ENCODE data around the gene CYFIP2.
"Not testable (repeated sequence)": the region's sequence is repeated elsewhere in the genome, so short reads cannot be mapped to it uniquely, and the experiment has no call there.

Gene CYFIP2

GRCh38 chr5:157236423-157236822, 29.5 kb upstream of the CYFIP2 start:
- CTCF ChIA-PET = interaction anchor here (0.6 to 1.7 kb wide), 3 partner anchors 17 to 1509 kb away, joined by 3 to 7 read pairs (median 3); no protein-coding TSS in a partner anchor
- Histone ChIP-seq H3K36me3 (ENCODE audit: control insufficient read depth in 2 of 2, insufficient read depth in 1 of 2, low read length in 2 of 2) (no peaks in the 10 kb centered on the region), H3K27ac (ENCODE audit: extremely low read depth, low read depth, low read length) (no peak overlapping the region), H3K9me3 (ENCODE audit: control insufficient read depth, insufficient read depth, low read depth, low read length) (no peaks in the 10 kb centered on the region), H3K4me1 (ENCODE audit: control insufficient read depth, insufficient read depth, low read length) (no peaks in the 10 kb centered on the region), H3K4me3 (ENCODE audit: low read depth, low read length) (no peak overlapping the region)
- TF ChIP-seq PRDM1 (tag by site-specific recombination; IDR thresholded peaks at IDR 0.05) = no peak
- TF ChIP-seq ZSCAN5A (tag by site-specific recombination; IDR thresholded peaks at IDR 0.05) = no peak
- TF ChIP-seq ZNF16 (tag by site-specific recombination; IDR thresholded peaks at IDR 0.05; ENCODE audit: low read depth) = no peak
- TF ChIP-seq ZEB2 (tag by site-specific recombination; IDR thresholded peaks at IDR 0.05) = no peak
- no peak for TF ChIP-seq ZNF791 (tag by site-specific recombination; IDR thresholded peaks at IDR 0.05)
- no peak for TF ChIP-seq ZFP3 (tag by site-specific recombination; IDR thresholded peaks at IDR 0.05; ENCODE audit: low read depth)
- no peak for TF ChIP-seq ZNF501 (tag by site-specific recombination; IDR thresholded peaks at IDR 0.05)
- no peak for TF ChIP-seq ZNF48 (tag by site-specific recombination; IDR thresholded peaks at IDR 0.05)
- POLR2A ChIA-PET = no interaction called here

GRCh38 chr5:157241483-157241882, 24.4 kb upstream of the CYFIP2 start:
- POLR2A ChIA-PET = no interaction called here
- CTCF ChIA-PET = no interaction called here
- H3K36me3 ChIP-seq (ENCODE audit: control insufficient read depth in 2 of 2, insufficient read depth in 1 of 2, low read length in 2 of 2) = no peaks in the 10 kb centered on the region
- H3K4me3 ChIP-seq (ENCODE audit: low read depth, low read length) = no peak overlapping the region
- no peaks in the 10 kb centered on the region for H3K9me3 ChIP-seq (ENCODE audit: control insufficient read depth, insufficient read depth, low read depth, low read length)
- TF ChIP-seq PRDM4 (tag by site-specific recombination; IDR thresholded peaks at IDR 0.05) = no peak
- no peak for TF ChIP-seq ZNF223 (tag by site-specific recombination; IDR thresholded peaks at IDR 0.05)
- TF ChIP-seq ZNF792 (tag by site-specific recombination; IDR thresholded peaks at IDR 0.05) = no peak
- no peak for TF ChIP-seq ZNF660 (tag by site-specific recombination; IDR thresholded peaks at IDR 0.05)
- TF ChIP-seq ZNF544 (tag by site-specific recombination; IDR thresholded peaks at IDR 0.05) = no peak
- TF ChIP-seq ZNF610 (tag by site-specific recombination; IDR thresholded peaks at IDR 0.05; ENCODE audit: borderline replicate concordance) = no peak
- TF ChIP-seq ZNF677 (tag by site-specific recombination; IDR thresholded peaks at IDR 0.05) = no peak
- TF ChIP-seq ZFP37 (tag by site-specific recombination; IDR thresholded peaks at IDR 0.05) = no peak
- no peak for TF ChIP-seq SP3 (tag by site-specific recombination; IDR thresholded peaks at IDR 0.05)
- no peak for TF ChIP-seq ZNF518A (tag by site-specific recombination; conservative IDR thresholded peaks at IDR 0.05; ENCODE audit: low read depth)
- no peak for TF ChIP-seq GLI2 (tag by site-specific recombination; IDR thresholded peaks at IDR 0.05; ENCODE audit: borderline replicate concordance, low read depth)
- TF ChIP-seq ZNF837 (tag by site-specific recombination; IDR thresholded peaks at IDR 0.05) = no peak
- no peak overlapping the region for H3K27ac ChIP-seq (ENCODE audit: extremely low read depth, low read depth, low read length)
- peaks cover 6% of the 10 kb centered on the region; the same call in 1 of the 2 replicates for H3K4me1 ChIP-seq (ENCODE audit: control insufficient read depth, insufficient read depth, low read length)

- CTCF ChIA-PET = interaction anchor here (2.6 kb wide), 1 partner anchor 9 kb away, joined by 20 read pairs; no protein-coding TSS in a partner anchor
- H3K9me3 ChIP-seq (ENCODE audit: control insufficient read depth, insufficient read depth, low read depth, low read length); H3K4me1 ChIP-seq (ENCODE audit: control insufficient read depth, insufficient read depth, low read length); H3K36me3 ChIP-seq (ENCODE audit: control insufficient read depth in 2 of 2, insufficient read depth in 1 of 2, low read length in 2 of 2); POLR2A ChIA-PET; H3K27ac ChIP-seq (ENCODE audit: extremely low read depth, low read depth, low read length); H3K4me3 ChIP-seq (ENCODE audit: low read depth, low read length): not testable (repeated sequence)
These were observed 21.2 kb upstream of the CYFIP2 start for GRCh38 chr5:157244704-157245103.
